Left cardiac atrium (tissue), 4 donors: Measurements from ENCODE around the gene UNC13C. TPM values are rescaled to one million over a fixed set of nuclear protein-coding genes. Genes with fewer than 3 reads are reported as not detected.

Experiments
- ATAC-seq, 2 donors: fragments of 200-7000 bp; cut with Tn5 transposase; one replicate each; pipeline ENCODE4 v1.9.1; 2020; ENCODE audit warnings: mild to moderate bottlenecking in 2 of 2, moderate library complexity in 2 of 2
- DNase-seq: peaks from one replicate; pipeline ENCODE4 v3.0.0-alpha.2; 2020
- intact Hi-C, 2 donors: fragments of 100-400 bp; cut with DNase I; formaldehyde crosslinking; loops; one replicate each; pipeline versions ENCODE4 v1.14.1 to v1.15.1; 2022 to 2023
- total RNA-seq, 2 donors: library from RNA; stranded (reverse); fragmentation: NEBNext Ultra II Directional; extraction: Animal tissue kit (Norgen Biotek cat#: 25700); gene quantifications; one replicate each; pipeline ENCODE4 v1.2.1, GENCODE V29; 2021
- donor health status: DM: no; HTN: yes; CAD: no.
- donor health status: DM: no; HTN: yes; CAD: no; lungs with severe emphysema.
- donor health status: DM: yes; HTN: yes; CAD: no.
- donor health status: Dilated cardiomyopathy.

The UNC13C gene
- total RNA-seq, 2 donors from 2014 or later: 0.09 to 0.29 TPM

- intact Hi-C loops: no loop called here
- no peak for ATAC-seq
These were observed 602.4 kb downstream of the UNC13C start for GRCh38 chr15:54580643-54581042.

GRCh38 chr15:54582863-54583643 lies 604.8 kb downstream of the UNC13C start:
- no peak for ATAC-seq
- intact Hi-C loops: no loop called here
- DNase-seq: no peak

More at GRCh38 chr15:54580643-54581042, 602.4 kb downstream of the UNC13C start:
- DNase-seq: no peak

- no peak for ATAC-seq
These were observed 606.8 kb downstream of the UNC13C start for GRCh38 chr15:54585063-54585462.

GRCh38 chr15:54594115-54594514 lies 615.9 kb downstream of the UNC13C start:
- intact Hi-C loops: no loop called here
- DNase-seq (no peak), ATAC-seq (no peak)

More at GRCh38 chr15:54585063-54585462, 606.8 kb downstream of the UNC13C start:
- intact Hi-C loops: no loop called here
- no peak for DNase-seq

- intact Hi-C loops: no loop called here
- ATAC-seq: no peak
These were observed 621.1 kb downstream of the UNC13C start for GRCh38 chr15:54599386-54599785.

GRCh38 chr15:54605043-54605442 lies 626.8 kb downstream of the UNC13C start:
- intact Hi-C loops: no loop called here
- ATAC-seq: no peak
- DNase-seq: no peak

More at GRCh38 chr15:54599386-54599785, 621.1 kb downstream of the UNC13C start:
- no peak for DNase-seq

- ATAC-seq: no peak
- DNase-seq: no peak
- intact Hi-C loops: no loop called here
These were observed 627.3 kb downstream of the UNC13C start for GRCh38 chr15:54605556-54605955.

GRCh38 chr15:54608876-54609835 lies 630.9 kb downstream of the UNC13C start:
- intact Hi-C loops: no loop called here
- ATAC-seq (no peak), DNase-seq (no peak)

- DNase-seq (no peak), ATAC-seq (no peak)
- intact Hi-C loops: no loop called here
These were observed 639.9 kb downstream of the UNC13C start for GRCh38 chr15:54618120-54618519.

GRCh38 chr15:54619180-54619579 lies 640.9 kb downstream of the UNC13C start:
- DNase-seq (no peak), ATAC-seq (no peak)
- intact Hi-C loops: no loop called here

GRCh38 chr15:54620916-54621315 lies 642.7 kb downstream of the UNC13C start:
- ATAC-seq: no peak
- no peak for DNase-seq
- intact Hi-C loops: no loop called here

GRCh38 chr15:54636147-54636546 lies 657.9 kb downstream of the UNC13C start:
- no peak for ATAC-seq

GRCh38 chr15:54638666-54639065 lies 660.4 kb downstream of the UNC13C start:
- DNase-seq: no peak
- intact Hi-C loops: no loop called here
- no peak for ATAC-seq

More at GRCh38 chr15:54636147-54636546, 657.9 kb downstream of the UNC13C start:
- intact Hi-C loops: no loop called here
- no peak for DNase-seq

- ATAC-seq (no peak), DNase-seq (no peak)
- intact Hi-C loops: no loop called here
These were observed 662.6 kb downstream of the UNC13C start for GRCh38 chr15:54640873-54641272.

- intact Hi-C loops: no loop called here
- no peak for ATAC-seq
- no peak for DNase-seq
These were observed 666.6 kb downstream of the UNC13C start for GRCh38 chr15:54644796-54645195.

GRCh38 chr15:54659646-54660045 lies 681.4 kb downstream of the UNC13C start:
- intact Hi-C loops: no loop called here
- no peak for DNase-seq
- no peak for ATAC-seq

GRCh38 chr15:54660356-54660755 lies 682.1 kb downstream of the UNC13C start:
- intact Hi-C loops: no loop called here
- ATAC-seq: no peak
- no peak for DNase-seq

GRCh38 chr15:54675241-54675640 lies 697.0 kb downstream of the UNC13C start:
- no peak for DNase-seq
- ATAC-seq: no peak
- intact Hi-C loops: no loop called here

- ATAC-seq: no peak
These were observed 703.3 kb downstream of the UNC13C start for GRCh38 chr15:54681584-54681983.

More at GRCh38 chr15:54681584-54681983, 703.3 kb downstream of the UNC13C start:
- no peak for DNase-seq
- intact Hi-C loops: no loop called here
